H1 (cell line): ENCODE results near the gene SPI1.

Experiments used
- CHD1 ChIP-seq: IDR thresholded peaks from 2 replicates; pipeline ENCODE4 v1.6.1; 2012; ENCODE audit warnings: low read depth, low read length, improper control_type of control experiment
- EGR1 ChIP-seq: IDR thresholded peaks from 2 replicates; pipeline ENCODE4 v1.6.1; 2011; ENCODE audit warnings: low read depth, low read length, borderline replicate concordance
- EZH2 ChIP-seq: fragments of 200-600 bp; sonication (generic); IDR thresholded peaks from 2 replicates; pipeline ENCODE4 v1.7.1; 2012; ENCODE audit warnings: low read depth, mild to moderate bottlenecking, moderate library complexity, low read length, inconsistent platforms; ENCODE audit not compliant: severe bottlenecking
- HDAC2 ChIP-seq, 2 experiments: fragments of 300-600 bp in 1 of 2; sonication (generic) in 1 of 2; IDR thresholded peaks; 2 replicates each; pipeline ENCODE4 v1.6.1; 2011 to 2012; ENCODE audit warnings: low read depth in 2 of 2, low read length in 2 of 2, mild to moderate bottlenecking in 2 of 2, moderate library complexity in 2 of 2, borderline replicate concordance in 1 of 2, inconsistent platforms in 1 of 2
- NANOG ChIP-seq: IDR thresholded peaks from 2 replicates; pipeline ENCODE4 v1.6.1; 2011; ENCODE audit warnings: low read length, low read depth, mild to moderate bottlenecking, inconsistent platforms; ENCODE audit not compliant: insufficient read depth, poor library complexity, severe bottlenecking
- PHF8 ChIP-seq: fragments of 200-600 bp; sonication (generic); conservative IDR thresholded peaks from 2 replicates; pipeline ENCODE4 v1.7.1; 2012; ENCODE audit warnings: low read depth, mild to moderate bottlenecking, inconsistent platforms, low read length, moderate library complexity
- POLR2A ChIP-seq, 2 experiments: IDR thresholded peaks; 1 replicate in 1 of 2; 2 replicates in 1 of 2; pipeline ENCODE4 v1.6.1; 2011; ENCODE audit warnings: low read depth in 2 of 2, low read length in 2 of 2, mild to moderate bottlenecking in 2 of 2; ENCODE audit errors: control extremely low read depth in 1 of 2
- RFX5 ChIP-seq: IDR thresholded peaks from 2 replicates; pipeline ENCODE4 v1.6.1; 2011; ENCODE audit warnings: low read depth, low read length, improper control_type of control experiment, borderline replicate concordance
- SRF ChIP-seq: IDR thresholded peaks from 2 replicates; pipeline ENCODE4 v1.6.1; 2011; ENCODE audit warnings: mild to moderate bottlenecking, low read depth, low read length, moderate library complexity
- TAF1 ChIP-seq: IDR thresholded peaks from 2 replicates; pipeline ENCODE4 v1.6.1; 2011; ENCODE audit warnings: mild to moderate bottlenecking, low read depth, low read length
- TAF7 ChIP-seq: optimal IDR thresholded peaks from 2 replicates; pipeline ENCODE3; 2011; ENCODE audit warnings: low read depth, mild to moderate bottlenecking, inconsistent platforms, low read length, moderate library complexity, borderline replicate concordance
- TBP ChIP-seq: IDR thresholded peaks from 2 replicates; pipeline ENCODE4 v1.6.1; 2011; ENCODE audit warnings: low read depth, low read length, improper control_type of control experiment
- TF ChIP-seq, protein P1 (sequence below), 3 experiments: IDR thresholded peaks; 1 replicate in 2 of 3; 2 replicates in 1 of 3; pipeline versions ENCODE4 v1.5.1 to v1.6.1; 2011; ENCODE audit warnings: low read length in 3 of 3, mild to moderate bottlenecking in 3 of 3, inconsistent platforms in 2 of 3, low read depth in 1 of 3, moderate library complexity in 1 of 3; ENCODE audit not compliant: insufficient read depth in 1 of 3; ENCODE audit errors: control extremely low read depth in 1 of 3
- TF ChIP-seq, protein P2 (sequence below): IDR thresholded peaks from 2 replicates; pipeline ENCODE4 v1.6.1; 2011; ENCODE audit warnings: low read depth, mild to moderate bottlenecking, low read length; ENCODE audit not compliant: insufficient read depth

DNA sequence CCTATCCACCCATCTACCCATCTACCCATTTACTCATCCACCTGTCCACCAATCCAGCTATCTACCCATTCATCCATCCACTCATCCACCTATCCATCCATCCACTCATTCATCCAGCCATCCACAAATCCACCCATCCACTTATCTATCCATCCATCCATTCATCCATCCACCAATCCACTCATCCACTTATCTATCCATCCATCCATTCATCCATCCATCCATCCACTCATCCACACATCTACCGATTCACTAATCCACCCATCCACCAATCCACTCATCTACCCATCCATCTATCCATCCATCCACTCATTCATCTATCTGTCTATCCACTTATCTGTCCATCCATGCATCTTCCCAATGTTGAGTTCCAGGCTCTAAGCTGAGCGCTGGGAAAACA is 1.7 kb upstream of the SPI1 start:
- TF ChIP-seq EGR1 (no peak), NANOG (no peak), TAF1 (no peak), PHF8 (no peak), CHD1 (no peak), SRF (no peak), HDAC2 (IDR thresholded peaks at IDR 0.05; ENCODE audit: borderline replicate concordance in 1 of 2, low read depth in 2 of 2, low read length in 2 of 2) (no peak), EZH2 (no peak), RFX5 (no peak), TAF7 (no peak), POLR2A (IDR thresholded peaks at IDR 0.05; ENCODE audit: control extremely low read depth in 1 of 2, low read depth in 2 of 2, low read length in 2 of 2) (no peak), TBP (no peak)
- TF ChIP-seq, protein P1, sequence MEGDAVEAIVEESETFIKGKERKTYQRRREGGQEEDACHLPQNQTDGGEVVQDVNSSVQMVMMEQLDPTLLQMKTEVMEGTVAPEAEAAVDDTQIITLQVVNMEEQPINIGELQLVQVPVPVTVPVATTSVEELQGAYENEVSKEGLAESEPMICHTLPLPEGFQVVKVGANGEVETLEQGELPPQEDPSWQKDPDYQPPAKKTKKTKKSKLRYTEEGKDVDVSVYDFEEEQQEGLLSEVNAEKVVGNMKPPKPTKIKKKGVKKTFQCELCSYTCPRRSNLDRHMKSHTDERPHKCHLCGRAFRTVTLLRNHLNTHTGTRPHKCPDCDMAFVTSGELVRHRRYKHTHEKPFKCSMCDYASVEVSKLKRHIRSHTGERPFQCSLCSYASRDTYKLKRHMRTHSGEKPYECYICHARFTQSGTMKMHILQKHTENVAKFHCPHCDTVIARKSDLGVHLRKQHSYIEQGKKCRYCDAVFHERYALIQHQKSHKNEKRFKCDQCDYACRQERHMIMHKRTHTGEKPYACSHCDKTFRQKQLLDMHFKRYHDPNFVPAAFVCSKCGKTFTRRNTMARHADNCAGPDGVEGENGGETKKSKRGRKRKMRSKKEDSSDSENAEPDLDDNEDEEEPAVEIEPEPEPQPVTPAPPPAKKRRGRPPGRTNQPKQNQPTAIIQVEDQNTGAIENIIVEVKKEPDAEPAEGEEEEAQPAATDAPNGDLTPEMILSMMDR (IDR thresholded peaks at IDR 0.05; ENCODE audit: control extremely low read depth in 1 of 3, insufficient read depth in 1 of 3, low read depth in 1 of 3, low read length in 3 of 3) = no peak
- TF ChIP-seq, protein P2, sequence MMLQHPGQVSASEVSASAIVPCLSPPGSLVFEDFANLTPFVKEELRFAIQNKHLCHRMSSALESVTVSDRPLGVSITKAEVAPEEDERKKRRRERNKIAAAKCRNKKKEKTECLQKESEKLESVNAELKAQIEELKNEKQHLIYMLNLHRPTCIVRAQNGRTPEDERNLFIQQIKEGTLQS = no peak
